ENCODE results near the gene ELP4.

- TF ChIP-seq POLR2AphosphoS5 (IDR thresholded peaks at IDR 0.05; ENCODE audit: low read depth) (no peak), STAT1 (IDR thresholded peaks at IDR 0.05; ENCODE audit: unreplicated experiment) (no peak), CTCF (conservative IDR thresholded peaks at IDR 0.05; ENCODE audit: low read depth in 2 of 2) (no peak), EZH2phosphoT487 (IDR thresholded peaks at IDR 0.05; ENCODE audit: unreplicated experiment) (no peak), REST (IDR thresholded peaks at IDR 0.05; ENCODE audit: unreplicated experiment) (no peak), ZNF462 (CRISPR knock-in tag; IDR thresholded peaks at IDR 0.05) (no peak), CREB1 (CRISPR knock-in tag; IDR thresholded peaks at IDR 0.05; ENCODE audit: low read depth) (no peak), EZH2 (IDR thresholded peaks at IDR 0.05; ENCODE audit: low read depth, unreplicated experiment) (no peak), ZNF114 (CRISPR knock-in tag; IDR thresholded peaks at IDR 0.05) (no peak), NANOG (IDR thresholded peaks at IDR 0.05; ENCODE audit: borderline replicate concordance) (no peak), JUNB (IDR thresholded peaks at IDR 0.05; ENCODE audit: unreplicated experiment) (no peak), ZNF331 (CRISPR knock-in tag; IDR thresholded peaks at IDR 0.05; ENCODE audit: low read depth) (no peak)
- TF ChIP-seq, protein P1, sequence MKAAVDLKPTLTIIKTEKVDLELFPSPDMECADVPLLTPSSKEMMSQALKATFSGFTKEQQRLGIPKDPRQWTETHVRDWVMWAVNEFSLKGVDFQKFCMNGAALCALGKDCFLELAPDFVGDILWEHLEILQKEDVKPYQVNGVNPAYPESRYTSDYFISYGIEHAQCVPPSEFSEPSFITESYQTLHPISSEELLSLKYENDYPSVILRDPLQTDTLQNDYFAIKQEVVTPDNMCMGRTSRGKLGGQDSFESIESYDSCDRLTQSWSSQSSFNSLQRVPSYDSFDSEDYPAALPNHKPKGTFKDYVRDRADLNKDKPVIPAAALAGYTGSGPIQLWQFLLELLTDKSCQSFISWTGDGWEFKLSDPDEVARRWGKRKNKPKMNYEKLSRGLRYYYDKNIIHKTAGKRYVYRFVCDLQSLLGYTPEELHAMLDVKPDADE (IDR thresholded peaks at IDR 0.05) = no peak
These were observed 88.9 kb downstream of the ELP4 start for GRCh38 chr11:31598454-31598853.
